PFSK-1 (cell line): ENCODE measurements around the gene POLR2J.

Experiments used
- POLR2AphosphoS5 ChIP-seq: IDR thresholded peaks from 2 replicates; pipeline ENCODE4 v1.6.1; 2012; ENCODE audit warnings: low read depth, mild to moderate bottlenecking, control low read depth, low read length, moderate library complexity
- REST ChIP-seq, 2 experiments: IDR thresholded peaks; 2 replicates each; pipeline versions ENCODE4 v1.6.1 to v1.8.0; 2011 to 2012; ENCODE audit warnings: low read depth in 2 of 2, low read length in 2 of 2, control low read depth in 1 of 2, inconsistent platforms in 1 of 2, mild to moderate bottlenecking in 1 of 2, moderate library complexity in 1 of 2; ENCODE audit not compliant: insufficient read depth in 1 of 2
- SIN3A ChIP-seq: IDR thresholded peaks from 2 replicates; pipeline ENCODE4 v1.6.1; 2012; ENCODE audit warnings: mild to moderate bottlenecking, low read length, moderate library complexity, borderline replicate concordance; ENCODE audit not compliant: insufficient read depth
- TAF1 ChIP-seq: IDR thresholded peaks from 2 replicates; pipeline ENCODE4 v1.6.1; 2012; ENCODE audit warnings: low read length, control low read depth, borderline replicate concordance; ENCODE audit not compliant: insufficient read depth

- TF ChIP-seq POLR2AphosphoS5 (no peak), TAF1 (no peak), REST (IDR thresholded peaks at IDR 0.05; ENCODE audit: insufficient read depth in 1 of 2, low read depth in 2 of 2, low read length in 2 of 2) (no peak), SIN3A (no peak)
Observed at GRCh38 chr7:102424129-102424551, 54.6 kb downstream of the POLR2J start.
